GM18519 (cell line): Measurements from ENCODE around the gene SLC5A10.
"Not testable (repeated sequence)": the region's sequence is repeated elsewhere in the genome, so short reads cannot be mapped to it uniquely, and the experiment has no call there.

Experiments used
- ATAC-seq: cut with Tn5 transposase; IDR thresholded peaks from one replicate; pipeline ENCODE4 v1.9.1; 2021; ENCODE audit warnings: mild to moderate bottlenecking, moderate library complexity; ENCODE audit not compliant: unreplicated experiment, low FRiP score

The SLC5A10 gene

DNA sequence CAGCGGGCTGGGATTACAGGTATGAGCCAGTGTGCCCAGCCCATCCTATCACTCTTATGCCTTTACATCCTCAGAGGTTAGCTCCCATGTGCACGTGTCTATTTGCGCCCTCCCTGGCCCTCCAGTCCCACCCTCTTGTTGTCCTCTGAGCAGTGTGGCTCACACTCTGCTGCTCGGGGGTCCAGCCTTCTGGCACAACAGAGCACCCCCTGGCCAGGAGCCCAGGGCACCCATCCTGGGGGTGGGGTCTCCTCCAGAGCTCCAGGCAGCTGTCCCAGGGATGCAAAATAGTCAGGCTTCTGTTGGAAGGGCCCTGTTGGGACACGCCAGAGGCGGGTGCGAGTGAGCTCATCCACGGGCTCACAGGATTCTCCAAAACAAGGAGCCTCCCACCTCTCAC is 64.3 kb downstream of the SLC5A10 start:
- no peak for ATAC-seq

DNA sequence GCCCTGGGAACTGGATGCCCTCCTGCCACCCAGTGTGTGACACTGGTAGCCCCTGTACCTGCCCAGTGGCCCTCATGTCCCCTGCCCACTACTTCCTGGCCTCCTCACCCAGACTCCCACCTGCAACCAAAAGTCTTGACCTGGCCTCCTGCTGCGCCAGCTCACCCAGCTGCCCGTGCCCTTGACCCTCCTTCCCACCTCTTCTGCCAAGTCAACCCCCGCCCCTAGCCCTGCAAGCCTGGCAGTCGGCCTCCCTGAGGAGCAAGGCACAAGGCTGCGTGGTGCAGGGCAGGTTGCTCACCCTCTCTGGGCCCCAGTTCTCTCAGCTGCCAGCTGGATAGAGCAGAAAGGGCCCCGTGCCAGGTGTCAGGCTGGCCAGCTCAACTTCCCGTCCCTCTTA is 64.9 kb downstream of the SLC5A10 start:
- no peak for ATAC-seq

DNA sequence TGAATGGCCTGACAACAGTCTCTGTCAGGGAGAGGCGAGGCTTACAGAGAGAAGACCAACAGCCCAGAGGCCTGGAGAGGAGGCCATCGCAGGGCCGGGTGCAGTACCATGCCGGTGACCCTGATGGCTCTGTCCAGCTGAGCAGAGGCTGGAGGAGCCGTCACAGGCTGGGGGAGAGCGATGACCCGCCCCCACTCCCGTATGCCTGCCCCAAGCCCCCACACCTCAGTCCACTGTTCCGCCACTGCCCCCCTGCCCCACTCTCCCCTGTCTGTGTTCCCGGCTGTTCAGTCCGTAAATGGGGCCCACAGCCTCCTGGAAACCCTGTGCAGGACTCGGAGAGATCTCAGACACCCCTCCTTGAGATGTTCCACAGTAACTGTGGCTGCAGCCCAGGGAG is 65.4 kb downstream of the SLC5A10 start:
- ATAC-seq, result no peak

DNA sequence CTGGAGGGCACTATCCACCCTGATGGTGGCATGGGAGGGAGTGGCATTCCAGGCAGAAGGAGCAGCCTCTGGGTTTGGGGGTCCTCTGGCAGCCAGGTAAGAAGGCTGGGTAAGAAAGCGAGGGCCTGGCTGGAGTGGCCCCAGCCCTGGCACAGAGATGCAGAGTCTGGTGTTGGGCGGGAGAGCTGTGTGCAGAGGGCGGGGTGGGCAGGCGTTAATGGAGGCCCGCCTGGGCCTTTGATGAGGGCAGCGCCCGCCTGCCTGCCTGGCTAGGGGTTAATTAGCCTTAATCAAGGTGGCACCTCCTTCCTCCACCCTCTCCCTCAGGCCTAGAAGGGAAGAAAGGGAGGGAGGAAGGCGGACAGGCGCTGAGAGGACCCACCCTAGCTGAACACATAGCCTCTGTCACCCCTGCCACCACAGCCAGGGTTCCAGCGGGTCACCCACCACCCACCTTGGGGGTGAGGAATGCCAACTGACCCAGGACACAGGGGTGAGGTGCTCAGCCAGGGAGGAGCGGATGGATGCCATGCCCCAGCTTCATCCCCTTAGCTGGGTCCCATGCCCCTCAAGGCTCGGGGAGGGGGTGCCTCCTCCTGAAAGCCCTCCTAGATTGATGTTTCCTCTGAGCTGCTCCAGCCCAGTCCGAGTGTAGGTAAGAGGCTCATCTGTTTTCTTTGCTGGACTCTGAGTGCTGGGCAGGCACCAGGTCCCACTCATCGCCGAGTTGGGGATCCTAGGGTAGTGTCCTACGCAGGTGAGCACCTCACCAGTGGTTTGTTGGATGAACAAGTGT is 66.0 kb downstream of the SLC5A10 start:
- no peak for ATAC-seq

DNA sequence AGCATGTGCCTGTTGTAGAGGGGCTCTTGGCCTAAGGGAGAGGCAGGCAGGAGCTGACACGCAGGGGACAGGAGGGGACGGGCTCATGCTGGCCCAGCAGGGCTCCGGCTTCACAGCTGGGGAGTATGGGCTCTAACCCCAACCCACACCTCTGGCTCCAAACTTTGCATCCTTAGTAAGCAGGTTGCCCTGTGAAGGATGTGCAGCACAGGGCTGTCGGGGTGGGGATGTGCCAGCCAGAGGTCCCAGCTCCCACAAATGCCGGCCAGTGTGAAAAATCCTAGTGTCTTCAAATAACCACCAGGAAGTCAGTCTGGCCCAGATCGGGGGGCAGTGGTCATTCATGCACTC is 66.6 kb downstream of the SLC5A10 start:
- no peak for ATAC-seq

DNA sequence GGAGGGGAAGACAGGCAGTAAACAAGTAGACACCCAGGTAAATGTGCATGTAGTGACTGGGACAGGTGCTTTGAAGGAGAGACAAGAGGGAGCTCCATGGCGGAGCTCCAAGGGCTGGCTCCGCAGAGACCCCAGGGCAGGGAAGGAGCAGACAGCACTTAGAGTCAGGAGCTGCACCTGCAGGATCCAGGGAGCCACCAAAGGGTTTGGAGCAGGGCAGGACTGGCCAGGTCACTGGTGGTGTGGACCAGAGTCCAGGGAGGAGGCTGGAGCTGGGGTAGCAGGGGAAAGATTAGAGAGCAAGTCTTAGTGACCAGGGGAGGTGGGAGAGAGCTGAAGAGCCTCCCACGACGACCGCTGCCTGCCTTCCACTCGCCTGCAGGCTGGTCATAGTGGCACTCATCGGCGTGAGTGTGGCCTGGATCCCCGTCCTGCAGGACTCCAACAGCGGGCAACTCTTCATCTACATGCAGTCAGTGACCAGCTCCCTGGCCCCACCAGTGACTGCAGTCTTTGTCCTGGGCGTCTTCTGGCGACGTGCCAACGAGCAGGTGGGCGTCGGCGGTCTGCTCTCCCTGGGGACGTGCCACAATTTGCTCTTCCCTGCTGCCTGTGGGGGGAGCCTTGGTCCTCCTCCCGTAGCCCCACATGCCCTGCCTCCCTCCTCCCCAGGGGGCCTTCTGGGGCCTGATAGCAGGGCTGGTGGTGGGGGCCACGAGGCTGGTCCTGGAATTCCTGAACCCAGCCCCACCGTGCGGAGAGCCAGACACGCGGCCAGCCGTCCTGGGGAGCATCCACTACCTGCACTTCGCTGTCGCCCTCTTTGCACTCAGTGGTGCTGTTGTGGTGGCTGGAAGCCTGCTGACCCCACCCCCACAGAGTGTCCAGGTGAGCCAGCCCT is 67.3 kb downstream of the SLC5A10 start:
- ATAC-seq, result no peak

DNA sequence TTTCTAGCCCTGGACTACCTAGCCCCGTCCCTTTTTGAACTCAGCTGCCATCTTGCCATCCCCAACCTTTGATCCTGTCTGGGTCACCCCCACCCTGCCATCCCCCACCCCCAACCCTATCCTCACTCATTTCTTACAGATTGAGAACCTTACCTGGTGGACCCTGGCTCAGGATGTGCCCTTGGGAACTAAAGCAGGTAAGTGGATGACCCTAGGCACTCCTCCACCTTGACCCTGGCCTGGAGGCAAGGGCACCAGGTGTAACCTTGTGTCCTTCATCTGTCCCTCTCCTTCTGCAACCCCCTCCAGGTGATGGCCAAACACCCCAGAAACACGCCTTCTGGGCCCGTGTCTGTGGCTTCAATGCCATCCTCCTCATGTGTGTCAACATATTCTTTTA is 68.1 kb downstream of the SLC5A10 start:
- no peak for ATAC-seq

DNA sequence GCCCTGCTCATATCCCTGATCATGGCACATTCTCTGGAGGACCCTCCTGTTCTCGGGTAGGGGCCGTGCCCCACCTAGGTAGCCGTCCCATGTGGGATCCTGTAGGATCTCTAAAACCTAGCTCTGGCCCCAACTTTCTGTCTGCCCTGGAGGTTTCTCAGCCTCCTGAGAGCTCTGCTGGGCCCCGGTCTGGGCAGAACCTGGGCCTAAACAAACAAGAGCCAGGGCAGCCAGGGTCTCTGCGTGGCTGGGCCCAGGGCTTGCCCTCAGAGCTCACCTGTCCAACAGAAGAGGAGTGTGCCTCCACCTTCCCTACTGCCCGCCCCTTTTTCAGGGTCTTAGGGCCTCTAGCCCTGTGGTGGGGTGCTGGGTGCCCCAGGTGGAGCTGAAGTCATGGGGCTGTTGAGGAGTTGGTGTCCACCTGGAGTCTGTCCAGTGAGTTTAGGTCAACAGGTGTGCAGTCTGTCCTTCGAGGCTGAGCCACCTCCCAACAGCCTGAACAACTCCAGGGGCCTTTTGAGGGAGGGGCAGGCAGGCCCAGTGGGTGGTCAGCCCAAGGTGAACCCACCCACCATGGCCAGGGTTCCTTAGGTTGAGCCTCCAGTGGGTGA is 69.2 kb downstream of the SLC5A10 start:
- not testable (repeated sequence) for ATAC-seq

DNA sequence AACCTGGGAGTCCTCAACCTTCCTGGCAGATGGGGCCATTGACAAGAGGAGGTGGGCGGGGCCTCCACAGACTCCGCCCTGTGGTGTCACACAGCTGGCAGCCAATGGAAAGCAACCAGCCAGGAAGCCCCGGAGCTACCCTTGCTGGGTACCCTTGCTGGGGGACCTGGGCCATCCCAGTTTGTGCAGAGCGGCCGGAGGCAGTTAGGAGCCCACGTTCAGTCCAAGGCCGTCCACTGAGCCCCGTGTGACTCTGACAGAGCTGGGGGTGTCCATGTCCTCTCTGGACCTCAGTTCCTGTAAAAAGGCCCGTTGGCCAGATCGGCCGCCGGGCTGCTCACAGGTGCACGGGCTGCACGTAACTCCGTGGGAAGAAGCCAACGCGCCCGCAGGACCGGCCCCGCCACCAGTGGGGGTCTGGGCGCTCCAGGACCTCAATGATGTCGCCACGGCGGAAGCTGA is 69.7 kb downstream of the SLC5A10 start:
- no peak for ATAC-seq

DNA sequence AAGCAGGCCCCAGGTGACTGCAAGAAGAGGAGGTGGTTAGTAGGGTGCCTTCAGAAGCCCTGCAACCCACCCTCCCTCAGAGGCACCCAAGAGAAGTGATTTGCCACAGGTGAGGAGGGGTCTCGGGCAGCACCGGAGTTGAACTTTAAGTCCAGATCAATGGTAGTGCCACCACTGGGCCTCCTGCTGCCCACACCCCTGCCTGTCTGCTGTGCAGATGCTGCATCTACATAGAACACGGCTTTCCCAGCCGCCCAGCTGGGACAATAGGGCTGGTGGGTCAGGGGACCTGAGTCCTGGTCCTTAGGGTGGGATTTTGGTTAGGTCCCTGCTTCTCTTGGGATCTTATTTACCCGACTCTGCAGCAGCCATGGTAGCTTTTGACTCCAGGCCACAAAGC is 70.2 kb downstream of the SLC5A10 start:
- no peak for ATAC-seq

DNA sequence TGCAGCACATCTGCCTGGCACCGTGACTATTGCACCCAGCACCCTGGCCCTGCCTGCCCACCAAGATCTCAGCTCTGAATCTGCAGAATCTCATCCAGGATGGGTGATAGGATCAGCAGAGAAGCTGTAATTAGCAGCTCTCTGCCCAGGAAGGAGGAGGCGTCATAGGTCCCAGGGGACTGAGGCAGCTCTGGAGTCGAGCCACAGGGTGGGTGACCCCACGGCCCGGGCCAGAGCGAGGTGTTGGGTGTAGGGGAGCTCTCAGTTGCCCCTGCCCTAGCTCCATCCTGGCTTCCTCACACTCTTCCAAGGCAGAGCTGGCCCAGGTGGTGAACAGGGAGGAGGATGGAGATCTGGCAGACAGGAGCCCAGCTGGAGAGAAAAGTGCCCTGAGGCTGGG is 70.8 kb downstream of the SLC5A10 start:
- ATAC-seq, result no peak

DNA sequence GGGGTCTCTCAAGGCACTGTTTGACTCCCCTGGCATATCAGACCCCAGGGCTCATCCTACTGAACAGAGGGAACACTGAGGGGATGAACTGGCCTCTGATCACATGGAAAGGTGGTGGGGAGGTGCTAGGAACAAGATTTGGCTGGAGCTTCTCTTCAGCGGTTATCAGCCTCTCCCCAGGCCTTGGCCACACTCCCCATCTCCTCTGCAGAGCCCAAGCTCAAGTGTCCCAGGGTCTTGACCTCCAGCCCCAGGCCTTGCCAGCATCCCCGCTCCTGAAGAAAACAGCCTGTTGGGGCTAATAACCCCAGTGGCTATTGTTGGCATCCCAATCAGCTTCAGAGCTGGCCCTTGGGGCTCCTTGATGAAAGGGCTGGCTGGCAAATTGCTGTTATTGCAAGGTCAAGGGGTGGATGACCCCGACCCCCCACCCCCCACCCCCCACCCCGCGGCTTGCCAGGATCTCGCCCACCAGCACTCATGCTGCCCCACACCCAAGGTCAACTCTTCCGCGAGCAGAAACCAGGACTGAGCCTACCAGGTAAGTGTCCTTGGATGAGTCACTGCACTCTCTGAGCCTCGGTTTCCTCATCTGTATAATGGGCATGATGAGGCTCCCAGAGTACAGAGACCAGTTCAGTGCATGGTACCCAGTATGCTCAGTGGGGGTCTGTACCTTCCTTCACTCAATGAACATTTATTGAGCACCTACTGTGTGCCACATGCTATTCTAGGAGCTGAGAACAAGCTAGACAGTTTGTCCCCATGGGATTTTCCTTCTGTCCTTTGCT is 71.4 kb downstream of the SLC5A10 start:
- no peak for ATAC-seq

DNA sequence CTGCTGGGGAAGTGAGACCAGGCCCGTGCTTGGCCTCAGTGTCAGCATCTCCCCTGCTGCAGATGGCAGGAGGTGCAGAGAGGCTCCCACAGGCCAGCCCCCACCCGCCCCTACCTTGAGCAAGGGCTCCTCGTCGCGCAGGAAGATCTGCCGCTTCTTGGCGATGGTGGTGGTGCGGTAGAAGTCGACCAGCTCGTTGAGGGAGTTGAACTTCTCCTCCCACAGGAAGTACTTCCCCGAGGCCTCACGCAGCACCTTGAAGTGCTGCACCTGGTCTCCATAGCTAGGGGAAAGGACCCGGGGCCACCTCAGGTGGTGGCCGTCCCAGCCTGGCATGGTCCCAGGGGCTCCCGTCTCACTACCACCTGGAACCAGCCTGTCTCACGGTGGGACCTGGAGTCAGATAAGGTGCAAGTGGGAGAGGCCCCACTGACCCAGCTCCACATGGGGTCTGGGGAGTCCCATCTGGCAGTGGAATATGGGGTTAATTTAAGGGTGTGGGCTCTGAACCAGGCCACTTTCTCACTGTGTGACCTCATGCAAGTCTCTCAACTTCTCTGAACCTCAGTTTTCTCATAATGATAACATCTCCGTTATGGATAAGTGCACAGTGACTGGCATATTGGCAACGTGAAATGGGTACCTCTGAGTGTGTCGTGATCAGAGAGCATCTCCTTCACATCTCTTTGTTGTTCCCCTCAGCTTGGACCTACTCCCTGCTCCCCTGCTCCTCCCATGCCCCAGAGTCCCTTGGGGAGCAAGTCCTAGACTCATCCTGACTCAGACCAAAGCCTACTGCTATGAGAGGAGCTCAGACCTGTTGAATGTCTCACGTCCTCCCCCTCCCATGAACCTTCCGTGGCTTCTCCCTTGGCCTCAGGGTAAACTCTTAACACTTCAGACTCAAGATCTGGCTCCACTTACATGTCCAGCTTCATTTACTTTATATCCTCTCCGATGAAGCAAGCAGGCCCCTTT is 72.4 kb downstream of the SLC5A10 start:
- ATAC-seq, result no peak

DNA sequence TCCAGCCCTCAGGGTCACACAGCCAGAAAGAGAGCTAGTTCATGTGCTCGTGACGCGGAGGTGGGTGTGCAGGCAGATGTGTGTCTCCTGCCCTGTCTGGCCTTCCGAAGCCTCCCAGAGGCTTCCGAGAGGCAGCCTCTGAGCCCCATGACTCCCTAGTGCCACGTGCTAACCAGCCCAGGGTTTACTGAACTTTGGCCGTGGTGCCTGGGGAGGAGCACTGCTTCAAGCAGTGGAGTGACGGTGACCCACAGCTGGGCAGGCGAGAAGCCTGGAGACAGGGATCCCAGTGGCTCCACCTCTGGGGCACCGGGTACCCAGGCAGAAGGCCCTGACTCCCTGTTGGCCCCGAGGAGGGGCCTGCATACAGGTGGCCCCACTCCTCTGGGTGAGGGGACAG is 76.7 kb downstream of the SLC5A10 start:
- not testable (repeated sequence) for ATAC-seq

DNA sequence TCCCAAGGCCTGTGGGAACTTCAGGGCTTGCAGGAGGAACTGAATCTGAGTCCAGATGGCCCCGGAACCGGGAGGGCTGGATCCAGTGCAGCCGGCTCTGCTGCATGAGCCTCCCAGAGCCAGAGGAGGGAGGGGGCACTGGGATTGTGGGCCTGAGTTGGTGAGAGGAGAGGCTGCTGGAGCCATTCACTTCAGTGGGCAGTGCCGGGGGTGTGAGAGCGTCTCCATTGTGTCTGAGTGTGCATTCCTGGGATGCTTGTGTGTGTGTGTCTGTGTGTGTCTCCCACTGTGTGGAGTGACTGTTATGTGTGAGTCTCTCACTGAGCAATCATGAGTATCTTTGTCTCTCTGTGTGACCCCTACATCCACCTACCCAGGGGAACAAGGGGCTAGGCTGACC is 77.8 kb downstream of the SLC5A10 start:
- ATAC-seq, result not testable (repeated sequence)

DNA sequence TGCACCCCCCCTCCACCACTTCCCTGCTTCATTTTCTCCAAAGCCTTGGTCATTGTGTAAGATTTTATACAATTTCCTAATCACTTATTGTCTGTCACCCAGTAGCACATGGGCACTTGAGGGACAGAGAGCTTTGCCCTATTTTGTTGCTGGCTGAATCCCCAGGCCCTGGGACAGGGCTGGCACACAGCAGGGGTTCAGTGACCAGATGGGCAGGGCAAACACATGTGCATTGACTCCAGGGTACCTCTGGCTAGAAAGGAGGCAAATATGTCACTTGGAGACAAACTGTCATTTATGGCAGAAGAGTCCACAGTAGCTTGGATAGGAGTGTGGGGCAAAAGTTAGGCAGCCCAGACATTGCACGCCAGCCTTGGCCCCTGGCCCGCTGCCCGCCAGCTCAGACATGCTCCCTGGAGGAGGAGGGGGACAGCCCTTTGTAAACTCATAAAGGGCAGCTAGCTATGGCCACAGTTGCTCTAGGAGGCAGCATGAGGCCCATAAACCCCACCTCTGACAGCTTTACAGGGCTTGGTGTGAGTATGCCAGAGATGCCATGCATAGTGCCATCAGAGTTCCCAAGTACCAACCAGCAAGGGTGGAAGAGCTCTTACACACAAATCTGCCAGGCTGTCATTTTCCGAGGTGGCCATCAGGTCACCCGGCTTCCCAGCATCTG is 78.9 kb downstream of the SLC5A10 start:
- ATAC-seq, result not testable (repeated sequence)

DNA sequence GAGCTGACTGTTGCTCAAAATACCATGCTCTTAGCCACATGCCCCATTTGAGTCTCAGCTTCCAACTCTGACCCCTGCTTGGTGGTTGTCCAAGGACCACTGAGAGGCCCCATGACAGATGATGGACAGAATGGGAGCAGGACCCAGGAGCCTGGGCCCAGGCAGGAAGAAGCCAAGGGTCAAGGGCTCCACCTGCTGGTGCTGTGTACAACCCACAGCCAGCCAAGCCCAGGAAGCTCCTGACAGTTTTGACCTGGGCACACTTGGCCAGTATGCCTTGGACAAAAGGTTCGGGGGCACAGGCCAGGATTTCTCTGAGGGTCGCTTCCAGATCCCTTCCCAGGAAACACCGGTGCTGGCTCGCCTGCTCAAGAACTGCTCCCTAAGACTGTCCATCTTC is 79.8 kb downstream of the SLC5A10 start:
- not testable (repeated sequence) for ATAC-seq

DNA sequence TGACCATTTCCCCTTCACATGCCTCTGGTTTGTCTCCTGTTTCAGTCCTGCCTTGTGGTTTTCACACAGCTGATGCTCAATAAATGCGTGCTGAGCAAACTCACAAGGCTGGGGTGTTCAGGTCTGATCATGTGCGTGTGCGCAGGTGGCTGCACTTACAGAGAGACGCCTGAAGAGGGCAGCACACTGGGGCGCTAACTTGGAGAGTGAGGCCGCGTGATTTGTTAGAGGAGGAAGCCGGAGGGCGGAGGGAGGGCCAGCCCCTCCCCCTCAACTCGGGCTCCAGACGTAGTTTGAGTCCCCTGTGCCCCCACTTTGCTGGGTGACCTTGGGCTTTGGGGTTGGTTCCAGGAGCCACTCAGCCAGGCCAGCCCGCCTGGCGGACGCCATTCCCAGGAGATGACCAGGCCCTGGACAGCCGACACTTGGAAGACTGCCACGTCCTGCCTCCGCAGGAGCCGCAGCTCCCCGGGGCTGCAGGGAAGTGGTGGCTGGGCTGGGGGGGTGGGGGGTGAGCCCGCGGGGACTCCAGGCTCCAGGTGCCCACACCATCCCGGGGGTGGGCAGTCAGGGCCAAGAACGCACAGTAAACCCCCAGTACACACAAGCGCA is 80.5 kb downstream of the SLC5A10 start:
- not testable (repeated sequence) for ATAC-seq
